Measurements from ENCODE around the gene FRAT1.

Gene FRAT1

DNA sequence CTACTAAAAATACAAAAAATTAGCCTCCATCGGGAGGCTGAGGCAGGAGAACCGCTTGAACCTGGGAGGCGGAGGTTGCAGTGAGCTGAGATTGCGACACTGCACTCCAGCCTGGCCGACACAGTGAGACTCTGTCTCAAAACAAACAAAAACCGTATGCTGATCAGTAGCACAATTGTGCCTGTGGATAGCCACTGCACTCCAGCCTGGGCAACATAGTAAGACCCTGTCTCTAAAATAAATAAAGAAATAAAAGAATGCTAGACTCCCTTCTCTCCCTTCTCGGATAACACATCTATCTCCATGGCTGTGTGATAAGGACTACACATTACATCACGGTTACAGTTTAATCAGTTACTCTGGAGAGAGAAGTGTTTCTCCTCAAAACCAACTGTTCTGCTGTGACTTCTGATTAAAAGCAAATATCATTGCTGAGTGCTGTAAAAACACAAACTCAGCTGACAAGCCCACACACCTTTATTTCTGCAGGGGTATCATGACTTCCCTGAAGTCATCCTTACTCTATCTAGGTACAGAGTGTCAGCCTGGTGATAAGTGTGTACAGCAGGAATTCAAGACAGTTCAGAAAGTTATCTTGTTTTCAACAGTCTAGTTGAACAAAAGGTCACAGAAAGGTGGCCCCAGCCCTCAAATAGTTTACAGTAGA, 21.4 kb upstream of the FRAT1 start (continued):
- TF ChIP-seq, protein P1, sequence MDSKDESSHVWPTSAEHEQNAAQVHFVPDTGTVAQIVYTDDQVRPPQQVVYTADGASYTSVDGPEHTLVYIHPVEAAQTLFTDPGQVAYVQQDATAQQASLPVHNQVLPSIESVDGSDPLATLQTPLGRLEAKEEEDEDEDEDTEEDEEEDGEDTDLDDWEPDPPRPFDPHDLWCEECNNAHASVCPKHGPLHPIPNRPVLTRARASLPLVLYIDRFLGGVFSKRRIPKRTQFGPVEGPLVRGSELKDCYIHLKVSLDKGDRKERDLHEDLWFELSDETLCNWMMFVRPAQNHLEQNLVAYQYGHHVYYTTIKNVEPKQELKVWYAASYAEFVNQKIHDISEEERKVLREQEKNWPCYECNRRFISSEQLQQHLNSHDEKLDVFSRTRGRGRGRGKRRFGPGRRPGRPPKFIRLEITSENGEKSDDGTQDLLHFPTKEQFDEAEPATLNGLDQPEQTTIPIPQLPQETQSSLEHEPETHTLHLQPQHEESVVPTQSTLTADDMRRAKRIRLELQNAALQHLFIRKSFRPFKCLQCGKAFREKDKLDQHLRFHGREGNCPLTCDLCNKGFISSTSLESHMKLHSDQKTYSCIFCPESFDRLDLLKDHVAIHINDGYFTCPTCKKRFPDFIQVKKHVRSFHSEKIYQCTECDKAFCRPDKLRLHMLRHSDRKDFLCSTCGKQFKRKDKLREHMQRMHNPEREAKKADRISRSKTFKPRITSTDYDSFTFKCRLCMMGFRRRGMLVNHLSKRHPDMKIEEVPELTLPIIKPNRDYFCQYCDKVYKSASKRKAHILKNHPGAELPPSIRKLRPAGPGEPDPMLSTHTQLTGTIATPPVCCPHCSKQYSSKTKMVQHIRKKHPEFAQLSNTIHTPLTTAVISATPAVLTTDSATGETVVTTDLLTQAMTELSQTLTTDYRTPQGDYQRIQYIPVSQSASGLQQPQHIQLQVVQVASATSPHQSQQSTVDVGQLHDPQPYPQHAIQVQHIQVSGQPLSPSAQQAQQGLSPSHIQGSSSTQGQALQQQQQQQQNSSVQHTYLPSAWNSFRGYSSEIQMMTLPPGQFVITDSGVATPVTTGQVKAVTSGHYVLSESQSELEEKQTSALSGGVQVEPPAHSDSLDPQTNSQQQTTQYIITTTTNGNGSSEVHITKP (tag by site-specific recombination; IDR thresholded peaks at IDR 0.05): no peak
- TF ChIP-seq ZNF571 (tag by site-specific recombination; IDR thresholded peaks at IDR 0.05): no peak
- TF ChIP-seq ZNF513 (tag by site-specific recombination; IDR thresholded peaks at IDR 0.05): no peak
- TF ChIP-seq, protein P2, sequence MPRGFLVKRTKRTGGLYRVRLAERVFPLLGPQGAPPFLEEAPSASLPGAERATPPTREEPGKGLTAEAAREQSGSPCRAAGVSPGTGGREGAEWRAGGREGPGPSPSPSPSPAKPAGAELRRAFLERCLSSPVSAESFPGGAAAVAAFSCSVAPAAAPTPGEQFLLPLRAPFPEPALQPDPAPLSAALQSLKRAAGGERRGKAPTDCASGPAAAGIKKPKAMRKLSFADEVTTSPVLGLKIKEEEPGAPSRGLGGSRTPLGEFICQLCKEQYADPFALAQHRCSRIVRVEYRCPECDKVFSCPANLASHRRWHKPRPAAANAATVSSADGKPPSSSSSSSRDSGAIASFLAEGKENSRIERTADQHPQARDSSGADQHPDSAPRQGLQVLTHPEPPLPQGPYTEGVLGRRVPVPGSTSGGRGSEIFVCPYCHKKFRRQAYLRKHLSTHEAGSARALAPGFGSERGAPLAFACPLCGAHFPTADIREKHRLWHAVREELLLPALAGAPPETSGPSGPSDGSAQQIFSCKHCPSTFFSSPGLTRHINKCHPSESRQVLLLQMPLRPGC (tag by site-specific recombination; IDR thresholded peaks at IDR 0.05): no peak

GRCh38 chr10:97298223-97298571, 20.9 kb upstream of the FRAT1 start:
- CTCF ChIA-PET: interaction anchor here (0.7 kb wide), 1 partner anchor 78 kb away, joined by 3 read pairs; no protein-coding TSS in a partner anchor
- Histone ChIP-seq H3K9me3 (ENCODE audit: control insufficient read depth, insufficient read depth, low read depth, low read length) (no peaks in the 10 kb centered on the region), H3K27ac (ENCODE audit: extremely low read depth, low read depth, low read length) (no peak overlapping the region), H3K36me3 (ENCODE audit: control insufficient read depth in 2 of 2, insufficient read depth in 1 of 2, low read length in 2 of 2) (no peaks in the 10 kb centered on the region), H3K4me3 (ENCODE audit: low read depth, low read length) (no peak overlapping the region), H3K4me1 (ENCODE audit: control insufficient read depth, insufficient read depth, low read length) (no peaks in the 10 kb centered on the region)
- POLR2A ChIA-PET: no interaction called here
- TF ChIP-seq ZNF670 (tag by site-specific recombination; IDR thresholded peaks at IDR 0.05; ENCODE audit: low read depth): no peak
- TF ChIP-seq ZBTB20 (tag by site-specific recombination; IDR thresholded peaks at IDR 0.05): no peak
- no peak for TF ChIP-seq ZNF510 (tag by site-specific recombination; IDR thresholded peaks at IDR 0.05; ENCODE audit: insufficient replicate concordance)
- TF ChIP-seq, protein P3, sequence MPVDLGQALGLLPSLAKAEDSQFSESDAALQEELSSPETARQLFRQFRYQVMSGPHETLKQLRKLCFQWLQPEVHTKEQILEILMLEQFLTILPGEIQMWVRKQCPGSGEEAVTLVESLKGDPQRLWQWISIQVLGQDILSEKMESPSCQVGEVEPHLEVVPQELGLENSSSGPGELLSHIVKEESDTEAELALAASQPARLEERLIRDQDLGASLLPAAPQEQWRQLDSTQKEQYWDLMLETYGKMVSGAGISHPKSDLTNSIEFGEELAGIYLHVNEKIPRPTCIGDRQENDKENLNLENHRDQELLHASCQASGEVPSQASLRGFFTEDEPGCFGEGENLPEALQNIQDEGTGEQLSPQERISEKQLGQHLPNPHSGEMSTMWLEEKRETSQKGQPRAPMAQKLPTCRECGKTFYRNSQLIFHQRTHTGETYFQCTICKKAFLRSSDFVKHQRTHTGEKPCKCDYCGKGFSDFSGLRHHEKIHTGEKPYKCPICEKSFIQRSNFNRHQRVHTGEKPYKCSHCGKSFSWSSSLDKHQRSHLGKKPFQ (tag by site-specific recombination; IDR thresholded peaks at IDR 0.05): no peak
- TF ChIP-seq, protein P4, sequence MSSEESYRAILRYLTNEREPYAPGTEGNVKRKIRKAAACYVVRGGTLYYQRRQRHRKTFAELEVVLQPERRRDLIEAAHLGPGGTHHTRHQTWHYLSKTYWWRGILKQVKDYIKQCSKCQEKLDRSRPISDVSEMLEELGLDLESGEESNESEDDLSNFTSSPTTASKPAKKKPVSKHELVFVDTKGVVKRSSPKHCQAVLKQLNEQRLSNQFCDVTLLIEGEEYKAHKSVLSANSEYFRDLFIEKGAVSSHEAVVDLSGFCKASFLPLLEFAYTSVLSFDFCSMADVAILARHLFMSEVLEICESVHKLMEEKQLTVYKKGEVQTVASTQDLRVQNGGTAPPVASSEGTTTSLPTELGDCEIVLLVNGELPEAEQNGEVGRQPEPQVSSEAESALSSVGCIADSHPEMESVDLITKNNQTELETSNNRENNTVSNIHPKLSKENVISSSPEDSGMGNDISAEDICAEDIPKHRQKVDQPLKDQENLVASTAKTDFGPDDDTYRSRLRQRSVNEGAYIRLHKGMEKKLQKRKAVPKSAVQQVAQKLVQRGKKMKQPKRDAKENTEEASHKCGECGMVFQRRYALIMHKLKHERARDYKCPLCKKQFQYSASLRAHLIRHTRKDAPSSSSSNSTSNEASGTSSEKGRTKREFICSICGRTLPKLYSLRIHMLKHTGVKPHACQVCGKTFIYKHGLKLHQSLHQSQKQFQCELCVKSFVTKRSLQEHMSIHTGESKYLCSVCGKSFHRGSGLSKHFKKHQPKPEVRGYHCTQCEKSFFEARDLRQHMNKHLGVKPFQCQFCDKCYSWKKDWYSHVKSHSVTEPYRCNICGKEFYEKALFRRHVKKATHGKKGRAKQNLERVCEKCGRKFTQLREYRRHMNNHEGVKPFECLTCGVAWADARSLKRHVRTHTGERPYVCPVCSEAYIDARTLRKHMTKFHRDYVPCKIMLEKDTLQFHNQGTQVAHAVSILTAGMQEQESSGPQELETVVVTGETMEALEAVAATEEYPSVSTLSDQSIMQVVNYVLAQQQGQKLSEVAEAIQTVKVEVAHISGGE (tag by site-specific recombination; conservative IDR thresholded peaks at IDR 0.05; ENCODE audit: low read depth): no peak
- TF ChIP-seq PRDM2 (tag by site-specific recombination; IDR thresholded peaks at IDR 0.05; ENCODE audit: borderline replicate concordance): no peak
- no peak for TF ChIP-seq ZNF112 (tag by site-specific recombination; IDR thresholded peaks at IDR 0.05)
- TF ChIP-seq ZNF280D (tag by site-specific recombination; IDR thresholded peaks at IDR 0.05): no peak
